GM19395 (cell line): ENCODE results near the gene MRLN.
"Not testable (repeated sequence)": the region's sequence is repeated elsewhere in the genome, so short reads cannot be mapped to it uniquely, and the experiment has no call there.

ENCODE experiments used
- ATAC-seq: cut with Tn5 transposase; IDR thresholded peaks from one replicate; pipeline ENCODE4 v1.9.1; 2021; ENCODE audit warnings: mild to moderate bottlenecking, moderate library complexity; ENCODE audit not compliant: unreplicated experiment

MRLN gene

DNA sequence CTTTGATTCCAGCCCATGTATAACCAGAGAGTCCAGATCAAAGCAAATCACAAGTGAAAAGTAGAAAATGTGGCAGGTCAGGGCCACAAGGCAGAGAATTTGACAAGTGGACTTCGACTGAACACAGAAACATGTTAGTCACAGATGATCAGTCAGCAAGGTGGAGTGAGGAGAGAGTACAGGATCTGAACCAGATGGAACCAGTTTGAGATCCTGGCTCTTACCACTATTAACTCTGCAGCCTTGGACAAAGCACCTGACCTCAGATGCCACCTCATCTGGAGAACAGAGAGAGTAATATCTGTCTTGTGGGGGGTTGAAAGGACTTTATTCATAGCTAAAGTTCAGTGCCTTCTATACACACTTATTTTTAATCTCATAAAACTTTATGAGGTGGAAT, 4.4 kb downstream of the MRLN start:
- ATAC-seq: peak; percentile 75

- no peak for ATAC-seq
Measured at GRCh38 chr10:59745163-59745650, 8.0 kb downstream of the MRLN start.

GRCh38 chr10:59744762-59745161, 8.5 kb downstream of the MRLN start:
- ATAC-seq: not testable (repeated sequence)

DNA sequence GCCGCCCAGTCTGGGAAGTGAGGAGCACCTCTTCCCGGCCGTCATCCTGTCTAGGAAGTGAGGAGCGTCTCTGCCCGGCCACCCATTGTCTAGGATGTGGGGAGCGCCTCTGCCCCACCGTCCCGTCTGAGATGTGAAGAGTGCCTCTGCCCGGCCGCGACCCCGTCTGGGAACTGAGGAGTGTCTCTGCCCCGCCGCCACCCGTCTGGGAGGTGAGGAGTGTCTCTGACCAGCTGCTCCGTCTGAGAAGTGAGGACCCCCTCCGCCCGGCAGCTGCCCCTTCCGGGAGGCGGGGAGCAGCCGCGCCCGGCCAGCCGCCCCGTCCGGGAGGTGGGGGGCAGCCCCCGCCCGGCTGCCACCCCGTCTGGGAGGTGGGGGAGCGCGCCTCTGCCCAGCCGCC, 9.1 kb downstream of the MRLN start:
- not testable (repeated sequence) for ATAC-seq

DNA sequence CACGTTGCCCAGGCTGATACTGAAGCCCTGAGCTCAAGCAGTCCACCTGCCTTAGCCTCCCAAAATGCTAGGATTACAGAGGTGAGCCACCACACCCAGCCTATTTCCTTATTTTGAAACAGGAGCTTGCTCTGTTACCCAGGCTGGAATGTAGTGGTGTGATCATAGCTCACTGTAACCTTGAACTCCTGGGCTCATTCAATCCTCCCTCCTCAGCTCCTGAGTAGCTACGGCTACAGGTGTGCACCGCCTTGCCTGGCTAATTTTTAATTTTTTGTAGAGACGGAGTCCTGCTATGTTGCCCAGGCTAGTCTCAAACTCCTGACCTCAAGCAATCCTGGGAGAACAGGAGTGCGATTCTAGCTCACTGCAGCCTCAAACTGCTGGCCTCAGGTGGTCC, 11.7 kb downstream of the MRLN start:
- ATAC-seq: no peak

GRCh38 chr10:59741048-59741447, 12.2 kb downstream of the MRLN start:
- ATAC-seq: no peak

GRCh38 chr10:59736749-59737148, 16.5 kb downstream of the MRLN start:
- no peak for ATAC-seq

- ATAC-seq: no peak
Measured at GRCh38 chr10:59735296-59735695, 18.0 kb downstream of the MRLN start.

- ATAC-seq: no peak
Measured at GRCh38 chr10:59734014-59734462, 19.2 kb downstream of the MRLN start.

- not testable (repeated sequence) for ATAC-seq
Measured at GRCh38 chr10:59733321-59734013, 19.8 kb downstream of the MRLN start.

DNA sequence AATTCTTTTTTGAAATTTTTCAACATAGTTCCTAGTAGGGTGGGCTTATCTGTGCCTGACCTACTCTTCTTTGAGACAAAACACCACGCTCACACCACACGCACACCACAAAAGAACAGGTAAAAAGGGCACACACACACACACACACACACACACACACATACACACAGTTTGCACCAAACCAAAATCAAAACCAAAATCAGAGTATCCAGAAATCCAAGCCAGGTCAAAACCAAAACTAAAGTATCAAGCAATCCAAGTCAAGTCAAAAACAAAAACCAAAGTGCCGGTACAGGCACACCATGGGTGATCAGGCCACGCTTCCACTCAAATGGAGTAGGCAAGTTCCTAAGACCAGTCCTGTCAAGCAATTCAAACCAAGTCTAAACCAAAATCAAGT, 20.4 kb downstream of the MRLN start:
- not testable (repeated sequence) for ATAC-seq

GRCh38 chr10:59729167-59729566, 24.1 kb downstream of the MRLN start:
- ATAC-seq: not testable (repeated sequence)

DNA sequence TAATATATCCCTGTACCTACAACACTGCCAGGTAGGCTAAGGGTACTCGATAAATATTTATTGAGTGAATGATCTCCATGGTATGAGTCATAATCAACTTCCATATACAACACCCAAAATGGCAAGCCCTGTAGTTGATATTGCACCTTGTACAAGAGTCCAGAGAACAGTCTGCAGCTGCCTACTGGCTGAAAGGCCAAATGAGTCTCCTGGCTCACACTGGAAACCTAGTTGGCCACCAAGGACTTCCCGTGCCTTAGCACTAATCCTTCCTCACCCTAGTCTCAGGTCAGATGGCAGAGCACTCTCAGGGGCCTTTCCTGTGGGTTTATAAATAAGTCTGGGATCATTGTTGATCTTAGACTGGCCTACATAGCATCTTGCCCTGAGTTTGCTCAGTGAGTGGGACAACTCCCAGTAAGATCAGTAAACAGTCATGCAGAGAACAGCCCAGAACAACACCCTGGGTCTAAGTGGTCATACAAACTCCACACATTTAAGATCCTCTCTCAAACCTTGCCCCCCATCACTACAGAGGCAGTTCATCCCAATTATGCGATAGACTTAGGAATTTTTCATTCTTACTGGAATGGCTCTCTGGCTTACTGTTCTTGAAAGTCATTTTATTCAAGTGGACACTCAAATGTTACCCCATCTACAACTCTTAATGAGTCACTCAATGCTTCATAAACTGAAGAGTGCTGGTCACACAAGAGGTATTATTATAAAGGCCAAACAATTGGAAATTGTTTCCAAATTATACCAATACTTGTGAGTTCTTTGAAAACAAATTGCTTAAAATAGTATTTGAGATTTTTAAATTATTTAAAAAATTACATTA, 28.9 kb downstream of the MRLN start:
- no peak for ATAC-seq

DNA sequence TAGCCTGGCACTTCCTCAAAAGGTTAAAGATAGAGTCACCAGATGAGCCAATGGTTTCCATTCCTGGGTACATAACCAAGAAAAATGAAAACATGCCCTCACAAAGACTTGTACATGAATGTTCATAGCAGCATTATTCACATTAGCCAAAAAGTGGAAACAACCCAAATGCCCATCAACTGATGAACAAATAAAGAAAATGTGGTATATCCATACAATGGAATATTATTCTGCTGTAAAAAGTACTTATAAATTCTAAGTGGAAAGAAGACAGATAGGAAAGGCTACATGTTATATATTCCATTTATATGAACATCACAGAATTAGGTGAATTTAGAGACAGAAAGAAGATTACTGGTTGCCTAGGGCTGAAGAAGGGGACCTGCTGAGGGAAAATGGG, 32.9 kb downstream of the MRLN start:
- ATAC-seq: no peak

DNA sequence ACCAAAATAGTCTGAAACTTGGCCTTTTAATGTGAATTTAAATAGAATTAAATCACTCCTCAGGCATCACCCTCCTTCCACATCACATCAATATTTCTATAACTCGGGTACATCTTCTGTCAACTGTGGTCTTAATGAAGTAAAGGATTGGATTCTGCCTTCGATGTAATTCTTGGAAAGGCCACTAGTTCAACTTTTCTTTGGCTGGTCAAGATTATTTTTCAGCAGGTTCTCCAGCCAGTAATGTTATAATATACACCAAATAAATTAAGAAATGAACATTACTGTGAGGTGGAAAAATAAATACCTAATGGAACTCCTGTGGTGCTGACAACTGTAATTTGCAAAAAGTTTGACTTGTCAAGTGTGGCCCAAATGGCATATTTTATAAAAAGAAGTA, 33.9 kb downstream of the MRLN start:
- ATAC-seq: no peak

DNA sequence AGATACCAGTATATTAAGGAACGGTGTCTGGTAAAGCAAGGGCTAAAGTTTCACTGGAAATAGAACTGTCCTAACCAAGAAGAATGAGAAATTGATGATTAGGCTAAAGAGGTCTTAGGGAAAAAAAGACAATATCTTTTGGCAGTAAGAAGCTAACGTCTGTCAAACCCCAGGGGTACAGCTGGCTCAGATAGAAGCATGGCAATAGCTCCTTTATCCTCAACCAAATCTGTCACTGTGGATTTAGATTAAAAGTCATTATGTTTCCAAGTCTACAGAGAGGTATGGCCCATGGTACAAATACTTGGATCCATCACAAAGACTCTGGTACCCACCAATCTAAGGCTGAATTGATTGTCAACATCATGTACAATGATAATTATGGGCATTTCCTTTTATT, 35.0 kb downstream of the MRLN start:
- no peak for ATAC-seq

DNA sequence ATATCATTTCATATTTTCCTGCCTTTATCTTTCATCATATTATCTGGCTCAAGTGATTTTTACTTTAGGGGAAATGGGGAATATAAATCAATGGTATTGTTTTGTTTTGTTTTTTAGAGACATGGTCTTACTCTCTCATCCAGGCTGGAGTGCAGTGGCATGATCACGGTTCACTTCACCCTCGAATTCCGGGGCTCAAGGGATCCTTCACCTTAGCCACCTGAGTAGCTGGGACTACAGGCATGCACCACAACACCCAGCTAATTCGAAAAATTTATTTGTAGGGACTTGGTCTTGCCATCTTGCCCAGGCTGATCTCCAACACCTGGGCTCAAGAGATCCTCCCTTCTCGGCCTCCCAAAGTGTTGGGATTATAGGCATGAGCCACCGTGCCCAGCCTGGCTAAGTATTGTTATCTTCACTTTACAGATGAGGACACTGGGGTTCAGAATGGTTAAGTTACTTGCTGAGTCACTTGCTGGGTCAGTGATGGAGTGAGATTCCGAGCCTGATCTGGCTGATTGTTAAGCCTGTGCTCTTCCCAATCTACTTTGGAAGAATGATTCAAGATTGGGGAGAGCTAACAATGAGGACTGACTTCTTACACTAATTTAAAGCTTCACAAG, 39.9 kb downstream of the MRLN start:
- no peak for ATAC-seq

DNA sequence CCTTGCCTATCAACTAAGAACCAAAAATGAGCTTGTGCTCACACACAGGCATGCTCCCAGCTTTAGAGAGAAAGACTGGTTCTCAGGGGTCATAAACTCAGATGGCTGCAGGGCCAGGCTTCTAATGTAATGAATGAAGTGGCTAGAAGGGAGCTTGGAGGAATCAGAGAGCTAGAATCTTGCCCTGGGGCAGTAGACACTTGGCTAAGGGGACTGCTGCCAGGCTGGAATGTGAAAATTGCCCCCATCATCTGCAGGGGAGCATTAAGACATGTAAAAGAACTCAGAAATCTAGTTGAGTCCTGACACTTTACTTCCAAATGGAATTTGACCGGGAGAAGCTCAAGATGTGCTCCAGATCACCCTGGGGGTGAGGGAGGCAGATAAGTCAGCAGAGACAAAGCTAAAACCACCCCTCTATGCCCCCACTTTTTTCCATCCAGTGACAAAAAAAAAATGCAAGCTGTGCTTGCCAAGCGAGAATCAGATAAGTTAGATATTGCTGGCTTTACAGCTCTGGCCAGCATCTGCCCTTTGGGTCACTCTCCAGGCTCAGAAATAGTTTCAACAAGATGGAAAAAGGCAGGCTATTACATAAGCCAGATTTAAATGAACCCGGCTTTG, 41.3 kb downstream of the MRLN start:
- no peak for ATAC-seq

DNA sequence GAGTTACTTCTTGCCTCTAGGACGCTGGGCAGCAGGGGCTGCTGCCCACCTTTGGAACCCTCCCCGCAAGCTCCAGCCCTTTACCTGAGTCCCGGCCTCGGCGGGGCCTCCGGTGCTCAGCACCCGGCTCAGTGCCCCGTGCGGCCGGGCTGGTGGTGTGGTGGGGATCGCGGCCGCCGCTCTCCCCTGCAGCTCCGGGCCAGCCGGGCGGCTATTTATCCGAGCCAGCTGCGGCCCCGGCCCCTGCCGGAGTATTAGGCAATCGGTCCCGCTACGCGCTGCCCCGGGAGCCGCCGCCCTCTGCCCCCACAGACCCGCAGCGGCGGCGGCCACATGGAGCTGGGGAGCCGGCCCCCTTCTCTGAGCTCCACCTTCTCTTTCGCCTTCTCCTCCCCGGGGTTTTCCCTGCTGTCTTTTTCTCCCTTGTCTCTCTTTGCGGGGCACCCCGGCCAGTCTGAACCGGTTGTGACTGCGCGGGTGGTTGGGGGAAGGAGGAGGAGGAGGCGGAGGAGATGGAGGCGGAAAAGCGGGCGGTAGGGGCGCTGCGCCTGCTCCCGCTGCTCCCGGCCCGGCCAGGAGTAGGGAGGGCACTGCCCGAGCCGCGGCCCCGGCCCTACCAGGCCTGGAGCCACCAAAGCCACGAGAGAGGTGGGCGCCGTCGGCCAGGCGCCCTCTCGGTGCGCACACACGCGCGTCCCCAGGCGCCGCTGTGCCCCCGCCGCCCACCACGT, 43.7 kb downstream of the MRLN start, which contains the start of gene SLC16A9:
SLC16A9 (minus strand) TSS at position 456 of the 731 bp plus-strand sequence. CDS start 25,559 bp downstream, outside the sequence.
- peak; percentile 89 for ATAC-seq

GRCh38 chr10:59708816-59709394, 44.4 kb downstream of the MRLN start:
- peak; percentile 37 for ATAC-seq
